Measurements from ENCODE around the gene S100A12.
"Not testable (repeated sequence)": the region's sequence is repeated elsewhere in the genome, so short reads cannot be mapped to it uniquely, and the experiment has no call there.

The S100A12 gene

DNA sequence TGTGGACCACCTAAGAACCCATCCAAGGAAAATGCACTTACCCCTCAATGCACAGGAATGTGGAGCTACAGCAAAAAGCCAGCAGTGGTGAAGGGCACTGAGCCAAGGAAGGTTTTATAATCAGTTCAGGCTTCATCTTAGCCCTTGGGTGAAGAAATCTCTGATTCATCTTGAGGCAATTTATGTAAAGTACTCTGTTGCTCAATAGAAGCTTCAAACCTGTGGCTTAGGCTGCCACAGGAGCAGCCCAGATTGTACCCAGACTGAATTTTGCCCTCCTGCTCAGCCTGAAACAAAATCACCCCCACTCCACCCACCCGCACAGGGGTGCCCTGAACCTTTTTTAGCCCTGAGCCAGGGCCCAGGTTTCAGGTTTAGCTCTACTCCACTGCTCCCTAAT lies at the start of gene S100A12:
S100A12 (minus strand) TSS at position 111 of the 400 bp plus-strand sequence. CDS start 1,029 bp downstream, outside the sequence.
- DNase-seq: no peak

DNA sequence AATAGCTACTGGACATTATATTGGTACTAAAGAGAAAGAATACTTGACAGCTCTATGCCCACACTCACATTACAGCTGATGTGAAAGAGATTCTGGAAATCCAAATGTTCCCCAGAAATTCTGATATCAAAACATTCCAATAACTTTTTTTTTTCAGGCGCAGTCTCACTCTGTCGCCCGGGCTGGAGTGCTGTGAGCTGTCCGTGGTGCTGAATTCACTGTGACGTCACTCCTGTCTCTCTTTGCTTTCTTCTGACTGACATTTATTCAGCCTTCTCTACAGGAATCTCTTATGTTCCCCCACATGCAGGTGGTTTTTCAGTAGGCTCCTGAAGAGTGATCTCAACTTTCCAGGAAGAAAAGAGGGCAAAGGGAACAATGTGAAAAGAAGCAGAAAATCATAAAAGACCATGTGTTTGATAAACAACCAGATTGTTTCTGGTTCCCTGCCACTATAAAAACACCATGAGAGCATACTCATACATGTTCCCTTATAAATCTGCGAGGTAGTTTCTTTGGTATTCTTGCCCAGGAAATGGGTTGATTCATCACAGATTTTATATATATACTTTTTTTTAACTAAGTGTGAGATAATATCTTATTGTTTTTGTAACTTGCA lies 47.1 kb upstream of the S100A12 start:
- no peak for DNase-seq

DNA sequence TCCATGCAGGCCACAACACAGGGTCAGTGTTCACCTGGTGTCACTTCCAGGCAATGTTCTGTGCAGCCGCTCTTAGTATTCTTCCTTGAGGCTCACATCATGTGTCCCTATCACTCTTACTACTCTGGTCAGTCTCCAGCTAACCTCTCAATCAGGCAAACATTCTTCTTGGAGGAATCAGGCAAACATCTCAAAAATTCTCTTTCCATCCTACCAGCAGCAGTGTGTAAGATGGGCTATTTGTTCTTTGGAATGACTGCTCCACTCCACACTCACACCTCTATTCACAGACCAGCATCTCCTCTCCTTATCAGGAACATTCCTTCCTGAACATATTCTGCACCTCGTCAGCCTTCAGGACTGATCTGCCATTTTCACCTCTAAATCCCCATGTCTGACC lies 44.9 kb upstream of the S100A12 start:
- DNase-seq: no peak

DNA sequence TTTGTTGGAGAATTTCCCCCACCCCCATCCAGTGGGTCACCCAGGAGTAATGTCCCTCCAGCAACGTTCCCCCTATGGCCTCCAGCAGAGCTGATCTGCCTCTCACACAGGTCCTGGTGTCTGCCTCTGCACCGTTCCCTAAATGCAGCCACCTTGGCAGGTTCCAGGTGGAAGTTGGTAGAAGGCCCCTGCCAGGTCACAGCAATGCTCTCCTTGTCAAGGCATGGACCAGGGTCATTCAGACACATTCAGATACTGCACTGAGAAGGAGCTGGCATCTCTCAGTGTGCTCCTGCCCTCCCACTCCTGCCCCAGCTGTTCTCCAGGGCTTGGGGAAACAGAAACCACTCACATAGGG lies 44.0 kb upstream of the S100A12 start:
- not testable (repeated sequence) for DNase-seq

DNA sequence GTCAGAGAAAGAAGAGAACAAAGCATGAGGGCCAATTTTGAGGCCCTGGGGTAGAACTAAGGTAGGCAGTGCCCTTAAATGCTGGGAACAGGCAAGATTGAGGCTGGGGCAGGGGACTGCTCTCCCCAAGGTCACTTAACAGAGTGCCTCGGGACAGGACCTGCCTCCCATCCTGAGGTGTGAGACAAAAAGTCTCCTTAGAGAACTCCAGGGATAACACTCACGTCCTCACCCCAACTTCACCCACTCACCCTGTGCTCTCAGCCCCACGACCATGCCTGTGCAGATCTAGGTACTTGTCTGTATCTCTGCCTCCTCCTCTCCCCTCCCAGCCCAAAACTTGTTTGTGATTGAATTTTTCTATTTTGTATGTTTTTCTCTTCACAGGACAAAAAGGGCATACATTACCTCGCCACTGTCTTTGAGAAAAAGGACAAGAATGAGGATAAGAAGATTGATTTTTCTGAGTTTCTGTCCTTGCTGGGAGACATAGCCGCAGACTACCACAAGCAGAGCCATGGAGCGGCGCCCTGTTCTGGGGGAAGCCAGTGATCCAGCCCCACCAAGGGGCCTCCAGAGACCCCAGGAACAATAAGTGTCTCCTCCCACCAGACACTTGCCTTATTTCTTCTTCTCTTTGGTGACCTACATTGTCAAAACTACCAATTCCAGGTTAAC lies 43.5 kb upstream of the S100A12 start:
- not testable (repeated sequence) for DNase-seq

DNA sequence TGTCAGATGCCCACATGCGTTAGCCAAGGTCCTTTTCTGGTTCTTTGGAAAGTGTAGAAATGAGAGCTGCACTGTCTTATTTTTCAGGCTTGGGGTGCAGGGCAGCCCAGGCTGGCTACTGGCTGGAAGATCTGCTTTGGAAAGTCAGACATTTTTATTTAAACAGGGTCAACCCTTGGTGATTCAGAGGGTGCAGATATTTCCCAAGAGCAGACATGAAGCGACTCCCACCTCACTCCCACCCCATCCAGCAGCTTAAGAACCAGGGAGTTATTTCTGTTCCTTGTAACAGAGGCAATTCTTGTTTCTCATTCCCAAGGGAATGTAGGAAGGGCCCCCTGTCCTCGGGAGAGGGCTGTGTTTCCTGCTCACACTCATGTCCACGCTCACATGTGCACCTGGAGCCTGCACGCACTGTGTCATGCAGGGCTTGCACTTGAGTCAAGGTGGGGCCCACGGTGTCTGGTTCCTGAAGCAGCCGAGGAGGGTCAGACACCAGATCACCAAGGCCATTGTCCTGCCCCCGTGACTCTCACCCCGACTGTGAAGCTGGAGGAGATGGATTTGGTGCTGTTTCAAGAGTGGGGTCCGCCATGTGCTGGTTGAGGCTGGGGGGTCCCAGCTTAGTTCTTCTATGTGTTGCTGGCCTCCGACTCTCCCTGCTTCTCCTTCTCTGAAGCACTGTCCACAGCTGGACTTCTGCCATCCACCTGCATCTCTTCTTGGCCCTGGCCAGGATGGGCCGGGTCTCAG lies 41.9 kb upstream of the S100A12 start:
- DNase-seq: no peak

DNA sequence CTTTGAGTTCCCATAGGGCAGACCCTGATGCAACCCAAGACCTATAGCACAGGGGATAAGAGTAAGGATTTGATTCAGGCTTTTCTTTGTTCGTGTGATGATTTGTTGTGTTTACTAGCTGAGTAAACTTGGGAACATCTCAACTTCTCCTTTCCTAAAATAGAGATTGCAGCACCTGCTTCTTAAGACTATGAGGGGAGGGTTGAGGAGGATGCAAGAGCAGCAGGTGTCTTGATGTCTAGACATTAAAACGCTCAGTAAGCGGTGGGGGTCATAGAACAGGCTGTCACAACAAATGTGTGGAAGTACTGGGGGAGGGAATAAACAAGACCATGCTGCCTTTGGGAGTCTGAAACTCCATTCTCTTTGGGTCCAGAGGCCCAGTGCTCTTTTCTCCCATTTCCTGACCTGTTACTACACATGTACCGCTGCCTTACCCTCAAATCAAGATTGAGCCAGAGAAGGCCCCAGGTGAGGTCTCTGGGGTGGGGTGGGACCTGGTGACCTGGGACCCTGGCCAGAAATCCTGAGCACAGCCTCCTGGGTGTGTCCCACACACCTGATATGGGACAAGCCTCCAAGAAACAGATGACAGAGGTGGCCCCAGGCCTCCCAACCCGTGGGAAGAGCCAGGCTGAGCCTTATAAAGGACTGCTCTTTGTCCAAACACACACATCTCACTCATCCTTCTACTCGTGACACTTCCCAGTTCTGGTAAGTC lies 40.6 kb upstream of the S100A12 start, which contains the start of gene S100A7A:
S100A7A (plus strand) TSS at position 671 of the 721 bp plus-strand sequence. CDS start 1,563 bp downstream, outside the sequence.
- no peak for DNase-seq

DNA sequence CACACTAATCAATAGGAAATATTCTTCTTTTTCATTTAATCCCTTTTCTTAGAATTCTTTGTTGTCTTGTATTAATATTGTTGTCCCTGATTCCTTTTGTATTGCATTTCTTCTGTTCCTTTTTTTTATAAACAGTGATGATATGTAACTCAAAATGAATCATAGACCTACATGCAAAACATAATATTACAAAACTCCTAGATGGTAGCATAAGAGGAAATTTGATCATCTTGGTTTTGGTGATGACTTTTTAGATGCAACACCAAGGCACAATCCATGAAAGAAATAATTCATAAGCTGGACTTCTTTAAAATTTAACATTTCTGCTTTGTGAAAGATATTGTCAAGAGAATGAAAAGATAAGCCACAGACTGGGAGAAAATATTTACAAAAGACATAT lies 38.5 kb upstream of the S100A12 start:
- DNase-seq: not testable (repeated sequence)

DNA sequence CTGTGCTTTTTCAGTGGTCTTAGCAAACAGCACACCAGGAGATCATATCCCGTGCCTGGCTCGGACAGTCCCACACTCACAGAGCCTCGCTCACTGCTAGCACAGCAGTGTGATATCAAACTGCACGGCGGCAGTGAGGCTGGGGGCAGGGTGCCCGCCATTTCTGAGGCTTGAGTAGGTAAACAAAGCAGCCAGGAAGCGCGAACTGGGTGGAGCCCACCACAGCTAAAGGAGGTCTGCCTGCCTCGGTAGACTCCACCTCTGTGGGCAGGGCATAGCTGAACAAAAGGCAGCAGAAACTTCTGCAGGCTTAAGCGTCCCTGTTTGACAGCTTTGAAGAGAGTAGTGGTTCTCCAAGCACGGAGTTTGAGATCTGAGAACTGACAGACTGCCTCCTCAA lies 31.9 kb upstream of the S100A12 start:
- not testable (repeated sequence) for DNase-seq

DNA sequence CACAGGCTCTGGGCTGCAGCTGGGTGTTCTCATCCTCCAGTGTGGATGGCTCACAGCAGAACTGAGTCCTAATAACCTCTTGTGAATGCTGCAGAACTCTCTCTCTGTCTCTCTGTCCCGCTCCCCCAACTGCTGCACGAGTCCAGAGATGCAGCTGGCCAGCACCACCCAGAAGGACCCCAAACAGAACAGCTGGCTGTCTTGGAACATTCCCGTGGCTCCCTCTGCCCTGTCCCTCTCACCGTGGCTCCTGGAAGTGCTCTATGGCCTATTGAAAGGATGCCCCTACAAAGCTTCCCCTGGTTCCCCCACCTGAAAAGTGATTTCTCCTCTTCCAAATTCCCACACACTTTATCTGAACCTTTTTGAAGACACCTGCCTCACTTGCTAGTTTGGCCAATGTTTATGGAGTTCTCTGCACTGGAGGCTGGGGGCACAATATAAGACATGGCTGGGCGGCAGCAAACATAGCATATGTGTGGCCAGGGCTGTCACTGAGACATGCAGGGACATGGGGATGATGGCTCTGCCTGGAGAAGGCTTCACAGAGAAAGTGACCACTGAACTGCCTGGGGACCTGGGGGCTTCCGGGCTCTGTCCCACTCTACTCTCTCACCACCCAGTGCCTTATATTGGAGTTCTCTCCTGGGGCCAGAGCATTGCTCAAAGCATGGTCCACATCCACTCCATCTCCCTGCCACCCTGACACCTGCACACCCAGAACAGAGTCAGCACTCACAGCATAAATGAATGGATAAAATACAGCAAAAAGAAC lies 30.6 kb upstream of the S100A12 start:
- not testable (repeated sequence) for DNase-seq

DNA sequence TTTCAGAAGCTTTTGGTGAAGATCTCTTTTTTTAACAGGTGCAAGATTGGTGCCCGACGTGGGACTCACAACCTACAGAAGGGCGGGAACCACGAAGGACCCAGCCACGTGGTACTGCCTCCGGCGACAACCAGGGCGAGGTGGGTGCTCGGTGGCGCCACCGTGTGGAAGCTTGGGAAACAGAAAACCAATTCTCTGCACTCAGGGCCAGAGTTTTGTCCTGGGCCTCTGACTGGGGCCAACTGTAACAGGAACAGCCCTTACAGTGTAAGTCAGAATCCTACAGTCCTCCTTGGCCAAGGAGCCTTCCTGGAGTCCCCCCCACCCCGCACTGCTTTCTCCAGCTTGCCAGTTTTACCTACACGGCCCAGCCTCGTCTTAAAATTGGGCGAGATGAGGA lies 29.3 kb upstream of the S100A12 start:
- DNase-seq: no peak

DNA sequence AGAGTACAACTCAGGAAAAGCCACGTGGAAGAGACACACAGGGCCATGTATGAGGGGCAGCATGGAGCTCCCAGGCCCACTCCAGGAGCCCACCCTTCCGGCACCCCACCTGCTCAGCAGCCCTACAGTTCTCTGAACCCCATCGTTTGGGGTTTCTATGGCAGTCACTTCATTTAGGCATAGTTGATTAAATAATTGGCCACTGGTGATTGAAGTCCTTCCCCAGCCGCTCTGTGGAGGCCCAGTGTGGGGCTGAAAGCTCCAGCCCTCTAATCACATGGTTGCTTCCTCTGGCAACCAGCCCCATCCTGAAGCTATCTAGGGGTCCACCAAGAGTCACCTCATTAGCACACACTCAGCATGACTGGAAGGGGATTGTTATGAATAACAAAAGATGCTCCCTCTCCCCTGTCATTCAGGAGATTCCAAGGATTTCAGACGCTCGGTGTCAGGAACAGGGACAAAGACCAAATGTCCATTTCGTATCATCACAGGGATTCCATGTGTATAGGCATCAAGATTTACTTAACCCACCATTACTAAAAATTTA lies 28.7 kb upstream of the S100A12 start:
- DNase-seq: no peak

DNA sequence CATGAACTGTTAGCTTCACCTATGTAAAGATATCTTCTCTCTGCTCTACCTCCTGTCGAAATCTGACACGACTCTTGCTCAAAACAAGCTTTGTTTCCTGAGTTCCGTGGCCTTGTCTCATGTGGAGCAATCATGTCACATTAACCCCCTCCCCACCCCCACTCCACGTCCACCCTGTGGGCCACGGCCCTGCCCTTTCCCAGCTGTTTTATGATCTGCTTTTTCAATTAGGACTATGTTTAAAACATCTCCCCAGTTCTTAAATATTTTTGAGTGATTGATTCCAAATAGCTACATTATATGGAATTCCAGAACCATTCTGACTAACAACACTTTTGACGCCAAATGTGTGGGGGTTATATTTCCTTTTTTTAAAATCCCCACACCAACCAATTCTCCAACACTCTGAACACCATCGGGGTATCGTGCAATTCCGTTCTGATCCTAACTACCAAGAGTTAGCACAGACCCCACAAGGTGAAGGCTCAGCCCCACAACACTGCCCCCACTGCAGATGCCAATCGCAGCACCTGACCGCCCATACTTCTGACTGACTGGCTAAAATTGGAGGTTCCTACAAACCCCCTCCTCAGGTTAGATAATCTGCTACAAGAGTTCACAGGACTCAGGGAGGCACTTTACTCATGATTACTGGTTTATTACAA lies 28.1 kb upstream of the S100A12 start:
- DNase-seq: no peak

DNA sequence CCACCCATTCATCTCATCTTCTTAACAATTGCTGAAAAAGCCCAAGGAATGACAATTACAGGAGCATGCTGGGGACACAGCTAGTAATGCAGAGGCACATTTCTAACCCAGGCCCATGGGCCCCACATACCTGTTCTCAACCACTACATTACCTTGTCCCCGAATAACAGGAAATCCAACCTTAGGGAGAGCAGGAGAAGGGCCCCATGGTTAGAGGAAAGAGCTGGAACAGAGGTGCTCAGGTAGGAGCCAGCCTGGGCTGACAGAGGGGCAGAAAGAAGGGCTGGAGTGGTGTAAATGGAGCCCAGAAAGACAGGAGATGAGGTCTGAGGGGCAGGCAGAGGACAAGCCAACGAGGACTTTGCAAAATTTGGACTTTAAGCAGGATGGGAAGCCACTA lies 26.8 kb upstream of the S100A12 start:
- no peak for DNase-seq

DNA sequence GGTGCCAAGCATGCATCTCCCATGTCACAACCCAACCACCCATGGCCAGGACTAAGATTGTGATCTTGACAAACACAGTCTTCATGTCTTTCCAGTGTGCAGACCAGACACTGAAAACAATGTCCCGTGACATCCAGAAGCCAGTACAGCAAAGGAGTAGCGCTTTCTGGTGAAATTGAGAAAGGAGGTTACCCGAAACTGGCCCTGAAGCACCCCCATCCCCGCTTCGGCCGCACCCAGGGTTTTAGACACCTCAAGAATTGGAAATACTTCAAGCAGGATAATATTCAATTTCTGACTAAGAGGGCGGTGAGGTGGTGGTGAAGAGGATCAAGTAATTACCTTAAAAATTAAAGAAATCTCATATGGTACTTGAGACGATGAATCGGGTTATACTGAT lies 26.0 kb upstream of the S100A12 start:
- DNase-seq: no peak

DNA sequence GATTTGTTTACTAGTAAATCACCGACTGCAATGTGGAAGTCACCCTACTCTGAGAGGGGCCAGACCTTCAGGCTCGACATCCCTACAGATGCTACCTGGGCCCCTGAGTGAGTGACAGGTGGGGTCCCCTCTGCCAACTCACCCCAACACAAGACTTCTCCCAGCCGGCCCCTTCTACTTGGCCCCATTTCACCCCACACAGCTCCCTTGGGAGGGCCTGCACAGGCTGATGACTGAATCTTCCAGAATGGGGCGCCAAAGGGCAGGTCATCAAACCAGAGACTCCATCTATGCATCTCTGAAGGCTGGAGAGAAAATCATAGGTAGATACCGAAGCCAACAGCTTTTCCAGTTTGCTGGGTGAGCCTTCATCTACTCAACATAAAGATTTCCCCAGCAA lies 24.8 kb upstream of the S100A12 start:
- DNase-seq: peak; percentile 9

DNA sequence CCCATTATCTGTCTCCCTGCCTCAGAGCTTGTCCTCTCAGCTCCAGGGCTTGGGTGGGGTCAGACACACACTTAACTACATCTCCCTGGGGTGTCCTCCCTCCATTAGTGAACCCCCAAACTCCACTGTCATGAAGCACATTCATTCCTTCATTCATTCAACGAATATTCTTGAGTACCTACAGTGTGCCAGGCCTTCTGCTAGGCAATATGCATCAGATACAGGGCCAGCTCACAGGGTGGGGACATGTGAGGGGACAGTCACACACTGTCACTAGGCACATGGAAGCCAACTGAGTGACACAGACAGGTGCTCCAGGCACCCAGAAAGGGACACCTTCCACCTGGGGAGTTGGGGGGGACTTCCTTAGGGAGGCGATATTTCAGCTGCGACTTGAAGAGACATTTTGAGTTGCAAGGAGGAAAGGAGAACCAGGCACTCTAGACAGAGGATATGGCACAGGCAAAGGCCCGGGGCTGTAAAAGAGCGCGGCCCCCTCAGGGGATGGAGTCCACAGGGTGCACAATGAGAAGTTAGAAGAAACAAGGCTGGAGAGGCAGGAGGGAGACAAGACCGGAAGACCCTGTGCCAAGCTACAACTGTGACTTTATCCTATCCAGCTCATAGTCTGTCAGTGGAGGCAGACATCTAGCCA lies 24.1 kb upstream of the S100A12 start:
- no peak for DNase-seq

DNA sequence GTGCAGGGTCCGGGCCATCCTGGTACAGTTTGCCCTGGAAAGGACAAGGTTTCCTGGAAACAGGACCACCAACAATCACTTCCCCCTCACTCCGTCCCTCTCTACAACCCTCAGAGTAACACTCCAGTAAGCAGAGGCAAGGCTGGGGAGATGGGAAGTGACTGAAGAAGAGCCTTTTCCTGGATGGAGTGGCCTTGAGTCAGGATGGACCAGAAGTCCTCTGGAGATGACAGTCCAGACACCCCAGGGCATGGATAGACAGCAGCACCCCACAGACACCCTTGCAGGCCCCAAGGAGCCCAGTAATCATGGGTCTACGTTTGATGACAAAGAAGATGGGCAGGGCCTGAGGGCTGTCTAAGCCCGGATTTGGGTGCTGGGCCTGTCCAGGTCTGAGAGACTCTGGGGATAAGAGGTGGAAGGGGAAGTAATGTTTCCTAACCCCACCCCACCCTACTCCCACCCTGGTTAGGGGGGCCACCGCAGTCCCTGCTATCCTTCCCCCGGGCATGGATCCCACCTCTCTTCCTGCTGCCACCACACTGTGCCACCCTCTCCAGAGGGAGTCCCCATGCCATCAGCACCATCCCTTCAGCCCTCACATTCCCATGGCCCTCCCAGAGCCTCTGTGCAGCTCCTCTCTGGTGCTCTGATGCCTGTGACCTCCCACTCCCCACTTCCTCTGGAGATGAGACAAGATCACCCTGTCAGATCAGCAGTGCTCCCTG lies 22.7 kb upstream of the S100A12 start:
- no peak for DNase-seq

DNA sequence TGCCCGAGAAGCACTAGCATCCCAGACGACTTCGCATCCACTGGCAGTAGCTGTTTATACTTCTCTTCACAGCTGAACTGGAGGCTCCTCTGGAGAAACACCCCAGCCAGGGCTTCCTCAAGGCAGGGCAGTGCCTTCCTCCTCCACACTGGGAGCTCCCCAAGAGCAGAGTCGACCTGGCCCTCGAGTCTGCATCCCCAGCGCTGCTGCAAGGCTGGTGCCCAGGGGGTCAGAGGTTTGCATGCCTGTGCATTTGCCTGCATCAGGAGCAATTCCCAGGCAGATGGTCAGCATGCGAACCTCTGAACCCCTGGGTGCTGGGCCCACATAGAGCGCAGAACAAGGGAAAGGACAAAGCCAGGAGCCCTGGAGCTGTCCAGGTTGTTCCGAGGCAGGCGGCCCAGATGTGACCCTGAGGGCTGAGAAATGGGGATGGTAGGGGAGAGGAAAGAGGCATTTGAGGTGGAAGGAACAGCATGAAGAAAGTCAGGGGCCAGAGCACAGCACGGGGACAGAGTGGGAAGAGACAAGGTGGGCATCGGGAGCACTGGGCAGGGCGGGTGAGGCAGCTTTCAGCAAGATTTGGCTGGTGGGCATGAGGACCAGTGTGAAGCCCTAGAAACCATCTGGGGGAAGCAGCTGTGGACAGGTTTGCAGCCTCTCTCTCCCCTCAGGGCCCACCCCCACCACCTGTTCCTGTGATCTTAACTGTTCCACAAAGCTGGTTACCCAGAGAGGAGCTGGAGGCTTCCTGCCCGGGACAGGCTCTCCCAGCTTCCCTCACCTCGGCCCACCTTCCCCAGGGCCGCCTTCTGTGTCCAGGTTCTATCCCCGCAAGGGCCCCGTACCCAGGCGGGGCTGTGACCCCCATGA lies 21.9 kb upstream of the S100A12 start:
- no peak for DNase-seq

Data from NCI-H2107 (cell line).